ENCODE results near the gene TNFSF13. TPM values are rescaled to one million over a fixed set of nuclear protein-coding genes. Genes with fewer than 3 reads are reported as not detected.

The TNFSF13 gene
- total and polyA plus RNA-seq, 2 of the 8 experiments (the other 6 are each of a cell fraction or from before 2014, with no cell fraction given): 2.1 to 2.6 TPM

DNA sequence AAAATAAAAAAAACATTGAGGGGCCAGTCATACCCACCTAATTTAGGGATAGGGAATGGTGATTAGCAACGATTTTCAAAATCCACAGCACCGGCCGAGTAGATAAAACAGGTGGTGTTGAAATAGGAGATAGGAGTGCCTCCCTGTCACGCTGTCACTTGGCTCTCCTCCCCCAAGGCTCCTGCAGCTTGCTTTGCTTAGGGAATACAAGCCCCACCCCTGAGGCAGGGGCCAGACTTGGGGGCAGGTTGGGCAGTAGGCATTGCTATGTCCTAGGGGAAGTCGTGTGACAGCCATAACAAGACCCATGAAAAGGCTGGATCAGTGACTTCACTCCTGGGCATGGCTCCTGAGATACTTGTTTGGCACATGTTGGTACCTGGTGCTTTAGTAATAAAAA, 48.6 kb upstream of the TNFSF13 start:
- Histone ChIP-seq H3K14ac (ENCODE audit: insufficient read length) (no peak overlapping the region), H3K36me3 (ENCODE audit: control insufficient read depth in 2 of 4, insufficient read depth in 4 of 4, low read length in 3 of 4) (peaks cover 32 to 82% (median 69%) of the 10 kb centered on the region in 4 experiments), H2BK120ac (replicated peaks; ENCODE audit: low read depth, low read length) (no peak overlapping the region), H3K18ac (ENCODE audit: extremely low read depth, low read length) (no peak overlapping the region), H2BK20ac (ENCODE audit: low read length) (no peak overlapping the region), H3K4ac (replicated peaks; ENCODE audit: insufficient read length, low read depth, low read length) (no peak overlapping the region), H3K4me1 (replicated peaks in 1 of 4; ENCODE audit: control insufficient read depth in 3 of 4, insufficient read depth in 4 of 4, low read length in 3 of 4) (no peaks in the 10 kb centered on the region), H4K5ac (ENCODE audit: insufficient read length, low read depth, low read length) (no peak overlapping the region), H3K23me2 (ENCODE audit: low read depth, low read length) (peaks cover 5% of the 10 kb centered on the region; the same call in 1 of the 2 replicates), H3K56ac (replicated peaks; ENCODE audit: insufficient read length, low read depth, low read length) (no peak overlapping the region), H2BK15ac (ENCODE audit: low read length) (no peak overlapping the region), H2AK5ac (ENCODE audit: low read depth, low read length) (no peak overlapping the region), H3K27me3 (replicated peaks in 1 of 4; ENCODE audit: control insufficient read depth in 3 of 4, extremely low read depth in 1 of 4, insufficient read depth in 3 of 4, low read length in 3 of 4) (no peaks in the 10 kb centered on the region), H3K23ac (ENCODE audit: insufficient read length) (no peak overlapping the region), H3K27ac (ENCODE audit: low read depth, low read length) (no peak overlapping the region), H2BK12ac (ENCODE audit: low read depth, low read length) (no peak overlapping the region), H3K9me3 (ENCODE audit: insufficient read depth in 2 of 2, low read depth in 1 of 2, low read length in 1 of 2) (no peaks in the 10 kb centered on the region; a peak in 1 of 4 replicates), H3K4me2 (ENCODE audit: insufficient read depth in 1 of 2, low read depth in 2 of 2, low read length in 2 of 2) (no peak overlapping the region), H4K20me1 (replicated peaks in 1 of 2; ENCODE audit: control insufficient read depth in 1 of 2, insufficient read depth in 2 of 2, low read length in 2 of 2) (peaks cover 0 to 18% of the 10 kb centered on the region in 2 experiments), H3K79me1 (ENCODE audit: low read depth, low read length) (no peaks in the 10 kb centered on the region), H3K4me3 (ENCODE audit: extremely low read depth in 1 of 4, insufficient read depth in 2 of 4, low read depth in 3 of 4, low read length in 4 of 4) (no peak overlapping the region), H3K79me2 (ENCODE audit: control insufficient read depth in 1 of 2, insufficient read depth in 2 of 2, low read length in 2 of 2) (no peaks in the 10 kb centered on the region), H3K9ac (replicated peaks in 1 of 4; ENCODE audit: extremely low read depth in 1 of 4, low read depth in 3 of 4, low read length in 3 of 4) (no peak overlapping the region), H2AFZ (ENCODE audit: low read length) (no peak overlapping the region), H4K91ac (replicated peaks; ENCODE audit: insufficient read length, low read length) (no peak overlapping the region), H4K8ac (ENCODE audit: extremely low read depth, insufficient read depth, low read length) (no peak overlapping the region), H2BK5ac (ENCODE audit: low read depth, low read length) (no peak overlapping the region)
- FAIRE-seq (no peak), DNase-seq (ENCODE audit: low read depth in 1 of 2, low spot score in 2 of 2) (no peak)
- CTCF ChIA-PET (ENCODE audit: partially characterized antibody): interaction anchor here (1.2 to 2.3 kb wide), 3 partner anchors 19 to 64 kb away, joined by 3 to 10 read pairs (median 4); partner anchors contain the start of gene SENP3
- POLR2A ChIA-PET (ENCODE audit: partially characterized antibody): interaction anchor here (1.4 to 3.8 kb wide), 4 partner anchors 9 to 51 kb away, joined by 4 to 21 read pairs (median 14); partner anchors contain the start of genes POLR2A and SENP3
- WGBS, 2 experiments (ENCODE audit: extremely low coverage in 1 of 2, insufficient coverage in 1 of 2, insufficient read length in 1 of 2, insufficient replicate concordance in 2 of 2, low coverage in 1 of 2, low lambda C conversion rate in 2 of 2, missing lambda C conversion rate in 1 of 2): 90% methylated on average over 5 of the region's 5 CpGs; no CpG with 5 or more reads in 1 of the 2 experiments
- TF ChIP-seq ZNF274 (IDR thresholded peaks at IDR 0.05; ENCODE audit: borderline replicate concordance, extremely low read depth, low read length) (no peak), NANOG (IDR thresholded peaks at IDR 0.05; ENCODE audit: insufficient read depth, low read depth, low read length, poor library complexity, severe bottlenecking) (no peak), KDM1A (IDR thresholded peaks at IDR 0.05; ENCODE audit: borderline replicate concordance, low read length) (no peak), SP4 (IDR thresholded peaks at IDR 0.05; ENCODE audit: low read length) (no peak)

Data from H1 (cell line).